ENCODE measurements around the gene CYP2D6.
"Not testable (repeated sequence)": the region's sequence is repeated elsewhere in the genome, so short reads cannot be mapped to it uniquely, and the experiment has no call there.

CYP2D6 gene

DNA sequence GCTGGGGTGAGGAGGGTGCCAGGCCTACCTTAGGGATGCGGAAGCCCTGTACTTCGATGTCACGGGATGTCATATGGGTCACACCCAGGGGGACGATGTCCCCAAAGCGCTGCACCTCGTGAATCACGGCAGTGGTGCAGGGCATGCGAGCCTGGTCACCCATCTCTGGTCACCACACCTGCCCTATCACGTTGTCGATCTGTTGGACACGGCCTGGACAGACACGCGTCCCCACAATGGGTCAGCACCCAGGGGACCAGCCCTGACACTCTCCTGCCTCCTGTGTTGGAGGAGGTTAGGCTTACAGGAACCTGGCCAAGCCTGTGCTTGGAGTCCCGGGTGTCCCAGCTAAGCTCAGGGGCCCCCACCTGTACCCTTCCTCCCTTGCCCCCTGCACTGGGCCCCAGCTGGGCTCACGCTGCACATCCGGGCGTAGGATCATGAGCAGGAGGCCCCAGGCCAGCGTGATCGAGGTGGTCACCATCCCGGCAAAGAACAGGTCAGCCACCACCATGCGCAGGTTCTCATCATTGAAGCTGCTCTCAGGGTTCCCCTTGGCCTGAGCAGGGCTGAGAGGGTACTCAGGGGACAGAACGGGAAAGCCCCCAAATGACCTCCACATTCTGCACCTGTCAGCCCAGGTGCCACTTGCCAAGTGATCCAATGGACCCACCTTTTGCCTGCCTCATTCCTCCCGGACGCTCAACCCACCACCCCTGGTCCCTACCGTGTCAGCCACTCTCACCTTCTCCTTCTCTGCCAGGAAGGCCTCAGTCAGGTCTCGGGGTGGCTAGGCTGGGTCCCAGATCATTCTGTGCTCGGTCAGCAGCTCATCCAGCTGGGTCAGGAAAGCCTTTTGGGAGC is 20.3 kb upstream of the CYP2D6 start:
- no peaks in the 10 kb centered on the region for H3K4me1 ChIP-seq (ENCODE audit: control insufficient read depth in 1 of 2, insufficient read depth in 1 of 2, low read depth in 1 of 2, low read length in 1 of 2)
- no peak overlapping the region for H3K4me3 ChIP-seq (ENCODE audit: low read depth in 1 of 2, low read length in 1 of 2)
- H3K36me3 ChIP-seq, result peaks cover 12% of the 10 kb centered on the region
- no peak overlapping the region for H3K27ac ChIP-seq
- TF ChIP-seq, protein P1, sequence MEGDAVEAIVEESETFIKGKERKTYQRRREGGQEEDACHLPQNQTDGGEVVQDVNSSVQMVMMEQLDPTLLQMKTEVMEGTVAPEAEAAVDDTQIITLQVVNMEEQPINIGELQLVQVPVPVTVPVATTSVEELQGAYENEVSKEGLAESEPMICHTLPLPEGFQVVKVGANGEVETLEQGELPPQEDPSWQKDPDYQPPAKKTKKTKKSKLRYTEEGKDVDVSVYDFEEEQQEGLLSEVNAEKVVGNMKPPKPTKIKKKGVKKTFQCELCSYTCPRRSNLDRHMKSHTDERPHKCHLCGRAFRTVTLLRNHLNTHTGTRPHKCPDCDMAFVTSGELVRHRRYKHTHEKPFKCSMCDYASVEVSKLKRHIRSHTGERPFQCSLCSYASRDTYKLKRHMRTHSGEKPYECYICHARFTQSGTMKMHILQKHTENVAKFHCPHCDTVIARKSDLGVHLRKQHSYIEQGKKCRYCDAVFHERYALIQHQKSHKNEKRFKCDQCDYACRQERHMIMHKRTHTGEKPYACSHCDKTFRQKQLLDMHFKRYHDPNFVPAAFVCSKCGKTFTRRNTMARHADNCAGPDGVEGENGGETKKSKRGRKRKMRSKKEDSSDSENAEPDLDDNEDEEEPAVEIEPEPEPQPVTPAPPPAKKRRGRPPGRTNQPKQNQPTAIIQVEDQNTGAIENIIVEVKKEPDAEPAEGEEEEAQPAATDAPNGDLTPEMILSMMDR (IDR thresholded peaks at IDR 0.05), result no peak
- H3K9me3 ChIP-seq, result no peaks in the 10 kb centered on the region
- no peaks in the 10 kb centered on the region for H3K27me3 ChIP-seq

DNA sequence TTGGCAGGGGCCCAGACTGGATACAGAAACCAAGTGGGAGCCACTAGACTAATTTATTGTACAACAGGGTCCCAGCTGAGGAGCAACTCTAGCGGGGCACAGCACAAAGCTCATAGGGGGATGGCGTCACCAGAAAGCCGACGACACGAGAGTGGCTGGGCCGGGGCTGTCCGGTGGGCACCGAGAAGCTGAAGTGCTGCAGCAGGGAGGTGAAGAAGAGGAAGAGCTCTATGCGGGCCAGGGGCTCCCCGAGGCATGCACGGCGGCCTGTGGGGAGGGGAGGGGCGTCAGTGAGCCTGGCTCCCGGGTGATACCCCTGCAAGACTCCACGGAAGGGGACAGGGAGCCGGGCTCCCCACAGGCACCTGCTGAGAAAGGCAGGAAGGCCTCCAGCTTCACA is 19.2 kb upstream of the CYP2D6 start:
- H3K4me1 ChIP-seq (ENCODE audit: control insufficient read depth in 1 of 2, insufficient read depth in 1 of 2, low read depth in 1 of 2, low read length in 1 of 2); H3K27ac ChIP-seq; H3K27me3 ChIP-seq; H3K36me3 ChIP-seq; H3K9me3 ChIP-seq; H3K4me3 ChIP-seq (ENCODE audit: low read depth in 1 of 2, low read length in 1 of 2): not testable (repeated sequence)

DNA sequence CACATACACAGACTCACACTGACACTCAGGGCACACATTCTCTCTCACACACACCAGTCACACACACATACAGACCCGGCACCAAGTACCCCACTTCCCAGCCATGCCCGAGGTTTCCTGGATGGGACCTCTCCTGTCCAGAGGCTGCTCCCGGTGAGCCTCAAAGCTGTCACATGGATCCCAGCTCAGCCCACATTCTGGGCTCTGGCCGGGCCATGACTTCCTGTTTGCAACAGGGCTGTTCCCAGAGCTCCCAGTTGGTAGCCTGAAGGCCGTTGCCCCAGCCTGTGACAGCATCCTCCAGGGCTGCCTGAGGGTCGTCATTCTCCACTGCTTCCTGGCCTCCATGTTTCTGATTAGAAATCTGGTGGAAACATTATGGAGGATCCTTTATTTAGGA is 14.6 kb upstream of the CYP2D6 start:
- no peaks in the 10 kb centered on the region for H3K9me3 ChIP-seq
- no peaks in the 10 kb centered on the region for H3K4me1 ChIP-seq (ENCODE audit: control insufficient read depth in 1 of 2, insufficient read depth in 1 of 2, low read depth in 1 of 2, low read length in 1 of 2)
- H3K27me3 ChIP-seq, result no peaks in the 10 kb centered on the region
- TF ChIP-seq, protein P1 (IDR thresholded peaks at IDR 0.05), result no peak
- no peak overlapping the region for H3K4me3 ChIP-seq (ENCODE audit: low read depth in 1 of 2, low read length in 1 of 2)
- H3K27ac ChIP-seq, result no peak overlapping the region
- peaks cover 3% of the 10 kb centered on the region for H3K36me3 ChIP-seq

DNA sequence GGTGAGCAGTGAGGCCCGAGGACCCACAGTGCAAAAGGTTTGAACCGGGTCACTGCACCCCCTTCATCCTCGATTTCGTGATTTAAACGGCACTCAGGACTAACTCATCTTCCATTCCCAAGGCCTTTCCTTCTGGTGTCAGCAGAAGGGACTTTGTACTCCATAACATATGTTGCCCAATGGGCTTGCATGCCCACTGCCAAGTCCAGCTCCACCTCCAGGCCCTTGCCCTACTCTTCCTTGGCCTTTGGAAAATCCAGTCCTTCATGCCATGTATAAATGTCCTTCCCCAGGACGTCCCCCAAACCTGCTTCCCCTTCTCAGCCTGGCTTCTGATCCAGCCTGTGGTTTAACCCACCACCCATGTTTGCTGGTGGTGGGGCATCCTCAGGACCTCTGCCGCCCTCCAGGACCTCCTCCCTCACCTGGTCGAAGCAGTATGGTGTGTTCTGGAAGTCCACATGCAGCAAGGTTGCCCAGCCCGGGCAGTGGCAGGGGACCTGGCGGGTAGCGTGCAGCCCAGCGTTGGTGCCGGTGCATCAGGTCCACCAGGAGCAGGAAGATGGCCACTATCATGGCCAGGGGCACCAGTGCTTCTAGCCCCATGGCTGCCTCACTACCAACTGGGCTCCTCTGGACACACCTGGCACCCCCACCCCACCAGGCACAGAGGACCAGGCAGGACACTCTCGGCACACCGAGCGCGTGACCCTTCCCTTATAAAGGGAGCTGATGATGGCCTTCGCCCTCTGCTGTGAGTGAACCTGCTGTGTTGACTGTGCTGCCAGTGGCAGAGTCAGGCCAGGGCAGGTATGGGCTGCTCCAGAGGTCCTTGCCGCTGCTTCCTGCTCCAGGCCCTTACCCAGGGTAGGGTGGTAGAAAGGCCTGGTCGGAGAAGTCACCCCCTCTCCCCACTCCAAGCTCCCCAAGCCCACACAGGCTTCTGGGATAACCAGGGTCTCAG is 13.5 kb upstream of the CYP2D6 start:
- not testable (repeated sequence) for H3K4me1 ChIP-seq (ENCODE audit: control insufficient read depth in 1 of 2, insufficient read depth in 1 of 2, low read depth in 1 of 2, low read length in 1 of 2); H3K36me3 ChIP-seq; H3K4me3 ChIP-seq (ENCODE audit: low read depth in 1 of 2, low read length in 1 of 2); H3K9me3 ChIP-seq; H3K27ac ChIP-seq; H3K27me3 ChIP-seq

DNA sequence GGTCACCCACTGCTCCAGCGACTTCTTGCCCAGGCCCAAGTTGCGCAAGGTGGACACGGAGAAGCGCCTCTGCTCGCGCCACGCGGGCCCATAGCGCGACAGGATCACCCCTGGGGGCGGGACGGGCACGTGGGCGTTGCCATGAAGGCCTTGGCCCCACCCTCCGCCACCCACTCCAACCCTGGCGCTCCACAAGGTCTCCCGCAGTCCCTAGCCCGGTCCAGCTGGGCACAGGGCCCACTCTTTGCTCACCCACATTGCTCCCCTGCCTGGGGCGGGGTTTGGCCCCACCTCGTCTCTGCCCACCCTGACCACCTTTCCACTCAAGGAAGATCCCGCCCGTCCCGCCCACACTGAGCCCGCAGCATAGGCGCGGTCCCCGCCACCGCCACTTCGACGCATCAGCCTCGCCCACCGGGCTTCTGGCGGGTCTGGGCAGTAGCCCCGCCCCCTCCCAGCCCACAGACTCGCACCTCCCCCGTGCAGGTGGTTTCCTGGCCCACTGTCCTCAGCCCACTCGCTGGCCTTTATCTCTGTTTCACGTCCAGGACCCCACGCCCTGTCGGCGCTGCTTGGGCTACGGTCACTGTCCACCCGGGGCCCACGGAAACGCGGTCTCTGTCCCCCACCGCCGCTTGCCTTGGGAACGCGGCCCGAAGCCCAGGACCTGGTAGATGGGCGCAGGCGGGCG is 12.3 kb upstream of the CYP2D6 start:
- H3K9me3 ChIP-seq, result no peaks in the 10 kb centered on the region
- TF ChIP-seq, protein P1 (IDR thresholded peaks at IDR 0.05), result no peak

DNA sequence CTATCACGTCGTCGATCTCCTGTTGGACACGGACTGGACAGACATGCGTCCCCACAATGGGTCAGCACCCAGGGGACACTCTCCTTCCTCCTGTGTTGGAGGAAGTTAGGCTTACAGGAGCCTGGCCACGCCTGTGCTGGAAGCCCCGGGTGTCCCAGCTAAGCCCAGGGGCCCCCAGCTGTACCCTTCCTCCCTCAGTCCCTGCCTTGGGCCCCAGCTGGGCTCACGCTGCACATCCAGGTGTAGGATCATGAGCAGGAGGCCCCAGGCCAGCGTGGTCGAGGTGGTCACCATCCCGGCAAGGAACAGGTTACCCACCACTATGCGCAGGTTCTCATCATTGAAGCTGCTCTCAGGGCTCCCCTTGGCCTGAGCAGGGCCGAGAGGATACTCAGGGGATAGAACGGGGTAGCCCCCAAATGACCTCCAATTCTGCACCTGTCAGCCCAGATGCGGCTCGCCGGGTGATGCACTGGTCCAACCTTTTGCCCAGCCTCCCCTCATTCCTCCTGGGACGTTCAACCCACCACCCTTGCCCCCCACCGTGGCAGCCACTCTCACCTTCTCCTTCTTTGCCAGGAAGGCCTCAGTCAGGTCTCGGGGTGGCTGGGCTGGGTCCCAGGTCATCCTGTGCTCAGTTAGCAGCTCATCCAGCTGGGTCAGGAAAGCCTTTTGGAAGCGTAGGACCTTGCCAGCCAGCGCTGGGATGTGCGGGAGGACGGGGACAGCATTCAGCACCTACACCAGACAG is 10.9 kb upstream of the CYP2D6 start:
- not testable (repeated sequence) for H3K9me3 ChIP-seq; H3K4me1 ChIP-seq (ENCODE audit: control insufficient read depth in 1 of 2, insufficient read depth in 1 of 2, low read depth in 1 of 2, low read length in 1 of 2); H3K4me3 ChIP-seq (ENCODE audit: low read depth in 1 of 2, low read length in 1 of 2); H3K27me3 ChIP-seq; H3K36me3 ChIP-seq; H3K27ac ChIP-seq

More for the DNA sequence above, 12.3 kb upstream of the CYP2D6 start:
- H3K27ac ChIP-seq, result no peak overlapping the region
- no peaks in the 10 kb centered on the region for H3K27me3 ChIP-seq
- H3K4me1 ChIP-seq (ENCODE audit: control insufficient read depth in 1 of 2, insufficient read depth in 1 of 2, low read depth in 1 of 2, low read length in 1 of 2), result no peaks in the 10 kb centered on the region
- H3K4me3 ChIP-seq (ENCODE audit: low read depth in 1 of 2, low read length in 1 of 2), result no peak overlapping the region
- peaks cover 3% of the 10 kb centered on the region for H3K36me3 ChIP-seq

DNA sequence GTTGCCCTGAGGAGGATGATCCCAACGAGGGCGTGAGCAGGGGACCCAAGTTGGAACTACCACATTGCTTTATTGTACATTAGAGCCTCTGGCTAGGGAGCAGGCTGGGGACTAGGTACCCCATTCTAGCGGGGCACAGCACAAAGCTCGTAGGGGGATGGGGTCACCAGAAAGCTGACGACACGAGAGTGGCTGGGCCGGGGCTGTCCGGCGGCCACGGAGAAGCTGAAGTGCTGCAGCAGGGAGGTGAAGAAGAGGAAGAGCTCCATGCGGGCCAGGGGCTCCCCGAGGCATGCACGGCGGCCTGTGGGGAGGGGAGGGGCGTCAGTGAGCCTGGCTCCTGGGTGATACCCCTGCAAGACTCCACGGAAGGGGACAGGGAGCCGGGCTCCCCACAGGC is 9.5 kb upstream of the CYP2D6 start:
- H3K4me3 ChIP-seq (ENCODE audit: low read depth in 1 of 2, low read length in 1 of 2); H3K27ac ChIP-seq; H3K36me3 ChIP-seq; H3K27me3 ChIP-seq; H3K4me1 ChIP-seq (ENCODE audit: control insufficient read depth in 1 of 2, insufficient read depth in 1 of 2, low read depth in 1 of 2, low read length in 1 of 2); H3K9me3 ChIP-seq: not testable (repeated sequence)

DNA sequence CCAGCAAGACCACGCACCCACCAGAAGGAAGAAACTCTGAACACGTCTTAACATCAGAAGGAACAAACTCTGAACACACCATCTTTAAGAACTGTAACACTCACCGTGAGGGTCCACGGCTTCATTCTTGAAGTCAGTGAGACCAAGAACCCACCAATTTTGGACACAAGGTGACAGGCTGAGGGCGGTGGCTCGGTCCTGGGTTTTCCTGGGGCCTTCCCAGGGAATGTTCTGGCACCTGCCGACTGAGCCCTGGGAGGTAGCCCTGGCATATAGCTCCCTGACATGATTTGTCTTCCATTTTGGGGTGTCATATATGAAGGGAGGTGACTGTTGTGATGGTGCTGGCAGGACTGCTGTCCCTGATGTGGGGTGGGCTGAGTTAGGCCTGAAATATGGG is 8.9 kb upstream of the CYP2D6 start:
- not testable (repeated sequence) for H3K27ac ChIP-seq; H3K27me3 ChIP-seq; H3K4me3 ChIP-seq (ENCODE audit: low read depth in 1 of 2, low read length in 1 of 2); H3K9me3 ChIP-seq; H3K36me3 ChIP-seq; H3K4me1 ChIP-seq (ENCODE audit: control insufficient read depth in 1 of 2, insufficient read depth in 1 of 2, low read depth in 1 of 2, low read length in 1 of 2)
